HG03039 (cell line): ENCODE results near the gene RSAD2.
"Not testable (repeated sequence)": the region's sequence is repeated elsewhere in the genome, so short reads cannot be mapped to it uniquely, and the experiment has no call there.

Experiments
- ATAC-seq: cut with Tn5 transposase; IDR thresholded peaks from one replicate; pipeline ENCODE4 v1.9.1; 2021; ENCODE audit warnings: mild to moderate bottlenecking, moderate library complexity; ENCODE audit not compliant: unreplicated experiment

The RSAD2 gene

GRCh38 chr2:6924101-6924923 is 46.7 kb downstream of the RSAD2 start:
- no peak for ATAC-seq

DNA sequence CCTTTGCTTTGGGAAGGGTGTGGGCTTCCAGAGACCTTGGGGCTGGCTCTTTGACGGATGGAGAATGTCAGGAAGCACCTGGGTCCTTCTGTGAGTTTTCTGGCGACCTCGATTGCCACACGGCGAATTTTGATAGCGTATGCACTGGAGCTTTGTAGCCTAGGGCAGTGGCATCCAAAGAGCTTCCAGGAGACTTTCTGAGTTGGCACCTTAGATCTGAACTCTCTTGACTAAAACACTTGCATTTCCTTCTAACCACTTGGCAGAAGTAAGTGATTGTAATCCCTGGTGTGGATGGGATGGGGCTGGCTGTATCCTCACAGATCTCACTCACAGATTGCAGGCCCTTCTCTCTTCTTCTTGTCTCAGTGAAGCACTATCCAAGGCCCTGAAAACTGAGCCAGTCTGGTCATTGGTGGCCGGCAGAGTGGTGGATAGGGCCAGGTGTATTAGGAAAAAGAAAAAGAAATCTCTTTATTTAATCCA is 47.4 kb downstream of the RSAD2 start:
- no peak for ATAC-seq

DNA sequence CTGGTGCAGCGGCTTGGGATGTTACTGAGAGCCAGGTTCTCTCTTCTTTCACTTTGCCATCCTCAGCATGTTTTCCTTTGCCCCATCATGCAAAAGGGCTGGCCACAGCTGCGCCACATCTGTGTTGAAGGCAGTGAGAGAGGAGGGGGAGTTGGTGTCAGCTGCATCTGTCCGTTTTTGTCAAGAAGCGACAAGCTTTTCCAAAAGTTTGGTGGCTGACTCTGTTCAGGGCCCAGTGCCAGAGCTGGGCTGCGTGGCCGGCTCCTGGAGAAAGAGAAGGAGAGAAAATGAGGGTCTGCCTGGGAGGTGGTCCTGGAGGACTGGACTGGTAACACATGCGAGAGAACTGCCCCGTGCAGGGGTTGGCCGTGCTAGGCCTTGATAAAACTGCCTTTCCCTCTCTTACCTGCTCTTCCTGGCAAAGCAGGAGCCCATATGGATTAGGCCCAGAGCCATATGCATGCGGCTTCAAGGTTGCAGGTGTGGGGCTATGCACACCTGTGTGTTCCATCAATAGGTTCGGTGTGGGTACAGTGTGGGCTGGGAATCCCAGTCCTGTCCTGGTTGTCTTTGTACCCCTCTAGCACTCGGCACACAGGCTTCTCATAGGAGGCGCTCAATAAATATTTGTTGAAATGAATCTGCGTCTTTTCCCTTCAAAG is 48.6 kb downstream of the RSAD2 start:
- no peak for ATAC-seq

- ATAC-seq, result no peak
Measured at GRCh38 chr2:6927186-6927585, 49.6 kb downstream of the RSAD2 start.

- no peak for ATAC-seq
Measured at GRCh38 chr2:6927753-6928152, 50.2 kb downstream of the RSAD2 start.

- ATAC-seq, result no peak
Measured at GRCh38 chr2:6928452-6928851, 50.9 kb downstream of the RSAD2 start.

GRCh38 chr2:6929196-6929819 is 51.7 kb downstream of the RSAD2 start:
- no peak for ATAC-seq

DNA sequence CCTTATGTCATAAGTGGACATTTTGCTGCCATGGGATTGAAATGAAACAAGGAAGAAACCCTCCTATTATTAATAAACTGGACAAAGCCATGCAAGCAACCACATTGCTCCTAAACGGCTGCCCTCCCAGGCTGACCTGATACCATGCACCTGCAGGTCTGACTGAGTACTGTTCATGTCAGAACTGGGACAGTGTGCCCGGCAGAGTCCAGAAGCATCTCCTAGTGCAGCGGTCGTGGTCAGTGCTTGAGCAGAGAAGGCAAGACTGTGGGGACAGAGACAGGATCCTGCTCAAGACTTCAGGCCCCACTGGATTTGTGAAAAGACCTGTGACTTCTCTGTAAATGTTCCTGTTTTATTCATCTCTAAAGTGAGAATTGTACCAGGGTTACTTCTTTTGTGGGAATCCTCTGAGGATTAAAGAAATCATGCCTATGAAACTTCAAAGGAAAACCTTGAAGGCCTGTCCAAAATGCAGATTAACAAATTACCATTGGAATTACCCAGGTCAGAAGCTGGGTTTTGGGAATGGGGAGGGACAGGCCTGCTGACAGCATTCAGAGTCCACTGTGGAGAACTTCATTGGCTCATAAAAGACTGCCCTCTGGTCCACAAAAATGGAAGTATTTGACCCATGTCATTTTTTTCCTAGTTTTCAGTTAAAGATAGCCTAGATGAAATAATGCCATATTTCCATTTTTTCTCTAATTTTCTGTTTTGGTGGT is 53.5 kb downstream of the RSAD2 start:
- ATAC-seq, result no peak

DNA sequence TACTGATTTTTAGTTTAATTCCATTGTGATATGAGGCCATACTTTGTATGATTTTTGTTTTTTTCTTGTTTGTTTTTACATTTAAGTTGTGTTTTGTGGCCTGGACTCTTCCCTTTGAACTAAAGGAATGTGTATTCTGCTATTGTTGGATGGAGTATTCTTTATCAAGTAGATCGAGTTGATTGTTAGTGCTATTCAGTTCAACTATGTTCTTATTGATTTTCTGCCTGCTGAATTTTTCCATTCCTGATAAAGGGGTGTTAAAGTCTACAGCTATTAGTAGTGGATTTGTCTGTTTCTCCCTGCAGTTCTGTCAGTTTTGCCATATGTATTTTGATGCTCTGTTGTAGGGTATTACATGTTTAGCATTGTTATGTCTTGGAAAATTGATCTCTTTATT is 54.2 kb downstream of the RSAD2 start:
- ATAC-seq, result no peak

DNA sequence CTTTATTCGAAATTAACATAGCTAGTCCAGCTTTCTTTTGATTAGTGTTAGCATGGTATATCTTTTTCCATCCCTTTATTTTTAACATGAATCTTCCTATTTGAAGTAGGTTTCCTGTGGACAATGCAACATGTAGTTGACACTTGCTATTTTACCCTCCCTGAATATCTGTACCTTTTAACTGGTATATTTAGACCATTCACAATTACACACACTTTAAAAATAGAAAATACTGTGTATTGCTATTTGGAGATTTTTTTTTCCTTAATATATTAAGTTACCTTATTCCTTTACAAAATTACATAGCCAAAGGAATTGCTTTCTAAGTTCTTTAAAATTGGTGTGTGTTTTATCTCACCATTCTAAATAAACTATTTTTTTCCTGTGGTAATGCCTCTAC is 54.6 kb downstream of the RSAD2 start:
- no peak for ATAC-seq

GRCh38 chr2:6932828-6933227 is 55.3 kb downstream of the RSAD2 start:
- ATAC-seq, result no peak

DNA sequence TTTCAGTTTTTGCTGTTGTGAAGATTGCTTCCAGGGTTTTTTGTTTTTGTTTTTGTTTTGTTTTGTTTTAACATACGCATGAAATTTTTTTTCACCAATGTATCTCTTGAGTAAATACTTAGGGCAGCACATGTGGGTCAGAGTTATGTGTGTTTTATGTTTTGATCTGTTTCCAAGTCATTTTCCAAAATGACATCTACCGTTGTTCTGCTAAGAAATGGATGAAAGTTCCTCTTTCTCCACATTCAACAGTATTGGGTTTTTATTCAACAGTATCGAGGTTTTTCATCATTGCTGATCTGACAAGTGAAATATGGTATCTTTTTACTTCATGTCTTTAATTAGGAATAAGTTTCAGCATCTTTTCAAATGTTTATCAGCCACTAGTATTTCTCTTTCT is 56.3 kb downstream of the RSAD2 start:
- no peak for ATAC-seq

- no peak for ATAC-seq
Measured at GRCh38 chr2:6934345-6934744, 56.8 kb downstream of the RSAD2 start.

GRCh38 chr2:6934758-6935651 is 57.4 kb downstream of the RSAD2 start:
- no peak for ATAC-seq

DNA sequence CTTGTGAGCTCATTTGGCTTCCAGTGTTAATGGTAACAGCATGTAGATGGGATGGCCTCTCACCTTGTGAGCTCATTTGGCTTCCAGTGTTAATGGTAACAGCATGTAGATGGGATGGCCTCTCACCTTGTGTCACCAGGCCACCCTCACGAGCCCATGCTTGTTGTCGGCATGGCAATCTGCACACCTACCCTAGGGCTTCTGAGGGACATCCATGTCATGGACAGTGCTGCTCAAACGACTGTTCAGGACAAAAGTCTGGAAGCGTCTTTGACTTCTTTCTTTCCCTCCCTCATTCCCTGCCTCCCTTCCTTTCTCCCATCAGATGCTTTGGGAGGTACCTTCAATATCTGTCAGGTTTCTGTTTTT is 58.1 kb downstream of the RSAD2 start:
- ATAC-seq, result not testable (repeated sequence)

GRCh38 chr2:6937157-6937556 is 59.6 kb downstream of the RSAD2 start:
- no peak for ATAC-seq

- no peak for ATAC-seq
Measured at GRCh38 chr2:6937582-6937981, 60.0 kb downstream of the RSAD2 start.

DNA sequence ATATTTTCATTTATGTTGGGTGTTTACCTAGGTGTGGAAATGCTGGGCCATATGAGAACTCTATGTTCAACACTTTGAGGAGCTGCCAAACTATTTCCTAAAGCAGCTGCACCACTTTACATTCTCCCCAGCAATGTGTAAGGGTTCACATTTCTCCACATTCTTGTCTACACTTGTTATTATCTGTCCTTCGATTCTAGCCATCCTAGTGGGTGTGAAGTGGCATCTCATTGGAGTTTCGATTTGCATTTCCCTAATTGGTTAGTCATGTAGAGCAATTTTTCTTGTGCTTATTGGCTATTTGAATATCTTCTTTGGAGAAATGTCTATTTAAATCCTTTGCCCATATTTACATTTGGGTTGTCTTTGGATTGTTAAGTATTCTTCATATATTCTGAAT is 61.5 kb downstream of the RSAD2 start:
- no peak for ATAC-seq

DNA sequence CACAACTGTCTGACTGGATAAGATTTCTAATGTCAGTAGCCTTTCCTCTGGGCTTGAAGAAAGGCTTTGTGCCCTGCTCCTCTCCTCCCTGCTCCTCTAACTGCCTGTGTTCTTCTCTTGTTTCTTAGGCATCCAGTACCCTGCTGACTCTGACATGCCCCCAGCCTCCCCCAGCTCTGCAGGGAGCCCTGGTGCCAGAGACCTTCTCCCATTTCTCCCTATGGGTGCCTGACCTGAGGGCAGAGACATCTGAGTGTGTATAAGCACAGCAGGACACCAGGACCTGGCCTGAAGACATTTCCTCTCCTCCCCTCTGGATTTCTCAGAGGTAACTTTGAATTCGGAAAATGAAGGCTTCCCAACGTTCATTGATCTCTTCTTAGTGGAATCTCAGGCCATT is 63.2 kb downstream of the RSAD2 start:
- no peak for ATAC-seq

- no peak for ATAC-seq
Measured at GRCh38 chr2:6941299-6942046, 63.9 kb downstream of the RSAD2 start.
